ENCODE data around the gene LMX1A. TPM values are rescaled to one million over a fixed set of nuclear protein-coding genes. Genes with fewer than 3 reads are reported as not detected.

Gene LMX1A
- total and polyA plus RNA-seq, 8 donors = not detected

DNA sequence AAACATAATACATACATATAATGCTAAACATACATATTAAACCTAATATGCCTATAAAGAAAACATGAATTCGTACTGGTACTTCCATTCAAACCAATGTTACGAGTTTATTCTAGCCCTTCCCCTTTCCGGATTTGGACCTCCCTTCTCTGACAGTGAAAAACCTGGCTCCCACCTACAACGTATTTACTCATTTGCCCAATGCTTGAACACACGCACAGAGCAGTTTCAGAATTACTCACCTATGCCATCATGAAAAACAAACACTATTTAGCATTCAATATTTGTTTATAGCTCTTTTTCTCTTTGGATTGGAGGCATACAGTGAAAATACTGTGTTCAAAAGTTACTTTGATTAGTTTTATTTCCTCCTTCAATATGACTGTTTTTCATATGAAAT lies 204.4 kb downstream of the LMX1A start:
- no peak for TF ChIP-seq CTCF (IDR thresholded peaks at IDR 0.05)
- no peak for ATAC-seq
- H3K36me3 ChIP-seq = no peaks in the 10 kb centered on the region
- DNase-seq = no peak
- H3K4me1 ChIP-seq = no peaks in the 10 kb centered on the region
- H3K27ac ChIP-seq = no peak overlapping the region
- H3K4me3 ChIP-seq = no peak overlapping the region
- H3K9me3 ChIP-seq = no peaks in the 10 kb centered on the region
- H3K27me3 ChIP-seq = peaks cover 0 to 12% of the 10 kb centered on the region in 2 donors
- intact Hi-C loops (cut with DNase I) = no loop called here

Other genes starting within 250 kb of the LMX1A start
- 1 to 10 TPM; 1.1 to 1.8 TPM for gene RXRG, start 88.4 kb upstream of the LMX1A start, total RNA-seq
- 10 to 100 TPM; 12.0 to 18.4 (median 16.2) TPM for gene RXRG, start 88.4 kb upstream of the LMX1A start, polyA plus RNA-seq (ENCODE audit: insufficient read length in 6 of 6)
- not detected for gene LRRC52, start 187.3 kb upstream of the LMX1A start, total RNA-seq
- gene LRRC52, start 187.3 kb upstream of the LMX1A start, polyA plus RNA-seq (ENCODE audit: insufficient read length in 6 of 6) = not detected

Data from left lung (tissue), 10 donors.